Activated naive CD4-positive, alpha-beta T cell treated with anti-CD3 and anti-CD28 coated beads, Interleukin-2, amount 50 U/mL, for 72 hours (primary cell): ENCODE results near the gene OLA1. TPM values are rescaled to one million over a fixed set of nuclear protein-coding genes. Genes with fewer than 3 reads are reported as not detected.
A peak's percentile ranks its signal among the peaks of the same experiment; 100 is the strongest.

Experiments
- ATAC-seq, 2 donors: fragments of 150-1000 bp; cut with Tn5 transposase; 2 replicates each; pipeline ENCODE4 v1.10.0; 2021; ENCODE audit warnings: mild to moderate bottlenecking in 2 of 2, moderate library complexity in 2 of 2
- DNase-seq, 2 donors: peaks; one replicate each; pipeline ENCODE4 v3.0.0; 2021 to 2022; ENCODE audit warnings: low spot score in 2 of 2
- H3K27ac Mint-ChIP-seq, 2 donors: one replicate each; pipeline ENCODE4 v1.8.0; 2022; ENCODE audit warnings: mild to moderate bottlenecking in 2 of 2, mixed read lengths in 2 of 2
- H3K36me3 Mint-ChIP-seq, 2 donors: one replicate each; pipeline ENCODE4 v1.8.0; 2022; ENCODE audit warnings: mixed read lengths in 2 of 2
- H3K9me3 Mint-ChIP-seq, 2 donors: one replicate each; pipeline ENCODE4 v1.8.0; 2022; ENCODE audit warnings: mixed read lengths in 2 of 2
- total RNA-seq, 2 donors: library from RNA; stranded (reverse); gene quantifications; one replicate each; pipeline ENCODE4 v1.2.3, GENCODE V29; 2022

The OLA1 gene
- total RNA-seq, 2 donors from 2014 or later = 128 to 139 TPM

- Mint-ChIP-seq H3K36me3 (peaks cover 6 to 9% of the 10 kb centered on the region in 2 donors), H3K27ac (no peak overlapping the region), H3K9me3 (no peaks in the 10 kb centered on the region)
- no peak for ATAC-seq
- DNase-seq = no peak
Observed at GRCh38 chr2:174117951-174118930, 130.1 kb downstream of the OLA1 start.

GRCh38 chr2:174112073-174112472 is 136.3 kb downstream of the OLA1 start:
- H3K36me3 Mint-ChIP-seq = peaks cover 4 to 6% of the 10 kb centered on the region in 2 donors
- no peak for ATAC-seq
- H3K27ac Mint-ChIP-seq = no peak overlapping the region
- H3K9me3 Mint-ChIP-seq = no peaks in the 10 kb centered on the region
- no peak for DNase-seq

GRCh38 chr2:174108579-174108978 is 139.8 kb downstream of the OLA1 start:
- Mint-ChIP-seq H3K27ac (no peak overlapping the region), H3K36me3 (no peaks in the 10 kb centered on the region), H3K9me3 (no peaks in the 10 kb centered on the region)
- DNase-seq = no peak
- ATAC-seq = peak in 1 of 2 donors; percentile 41

GRCh38 chr2:174106736-174107135 is 141.6 kb downstream of the OLA1 start:
- Mint-ChIP-seq H3K36me3 (no peaks in the 10 kb centered on the region), H3K9me3 (no peaks in the 10 kb centered on the region), H3K27ac (no peak overlapping the region)
- no peak for DNase-seq
- no peak for ATAC-seq

- ATAC-seq = no peak
- H3K27ac Mint-ChIP-seq = no peak overlapping the region
- H3K9me3 Mint-ChIP-seq = no peaks in the 10 kb centered on the region
- no peak for DNase-seq
- H3K36me3 Mint-ChIP-seq = peaks cover 0 to 5% of the 10 kb centered on the region in 2 donors
Observed at GRCh38 chr2:174094542-174094941, 153.8 kb downstream of the OLA1 start.

GRCh38 chr2:174090476-174090875 is 157.9 kb downstream of the OLA1 start:
- Mint-ChIP-seq H3K36me3 (peaks cover 4 to 6% of the 10 kb centered on the region in 2 donors), H3K27ac (no peak overlapping the region), H3K9me3 (no peaks in the 10 kb centered on the region)
- no peak for ATAC-seq
- no peak for DNase-seq

GRCh38 chr2:174088706-174089460 is 159.4 kb downstream of the OLA1 start:
- Mint-ChIP-seq H3K36me3 (peaks cover 0 to 6% of the 10 kb centered on the region in 2 donors), H3K27ac (peak overlapping the region in 1 of 2 donors; percentile 18), H3K9me3 (no peaks in the 10 kb centered on the region)
- ATAC-seq (no peak), DNase-seq (no peak)

- Mint-ChIP-seq H3K36me3 (peaks cover 0 to 6% of the 10 kb centered on the region in 2 donors), H3K9me3 (no peaks in the 10 kb centered on the region), H3K27ac (no peak overlapping the region)
- ATAC-seq = no peak
- DNase-seq = no peak
Observed at GRCh38 chr2:174086708-174087107, 161.6 kb downstream of the OLA1 start.

- peaks cover 0 to 6% of the 10 kb centered on the region in 2 donors for H3K36me3 Mint-ChIP-seq
Observed at GRCh38 chr2:174085781-174086180, 162.6 kb downstream of the OLA1 start.

GRCh38 chr2:174083843-174084458 is 164.4 kb downstream of the OLA1 start:
- Mint-ChIP-seq H3K27ac (no peak overlapping the region), H3K36me3 (peaks cover 0 to 1% of the 10 kb centered on the region in 2 donors), H3K9me3 (no peaks in the 10 kb centered on the region)
- DNase-seq = no peak
- no peak for ATAC-seq

More at GRCh38 chr2:174085781-174086180, 162.6 kb downstream of the OLA1 start:
- Mint-ChIP-seq H3K27ac (no peak overlapping the region), H3K9me3 (no peaks in the 10 kb centered on the region)
- ATAC-seq = no peak
- no peak for DNase-seq

- ATAC-seq = no peak
- Mint-ChIP-seq H3K9me3 (no peaks in the 10 kb centered on the region), H3K27ac (no peak overlapping the region), H3K36me3 (no peaks in the 10 kb centered on the region)
- no peak for DNase-seq
Observed at GRCh38 chr2:174080672-174081121, 167.6 kb downstream of the OLA1 start.

- DNase-seq (no peak), ATAC-seq (no peak)
- Mint-ChIP-seq H3K36me3 (peaks cover 0 to 17% of the 10 kb centered on the region in 2 donors), H3K9me3 (no peaks in the 10 kb centered on the region), H3K27ac (no peak overlapping the region)
Observed at GRCh38 chr2:174078275-174078674, 170.1 kb downstream of the OLA1 start.

GRCh38 chr2:174076975-174077374 is 171.4 kb downstream of the OLA1 start:
- ATAC-seq (no peak), DNase-seq (no peak)
- no peak overlapping the region for H3K27ac Mint-ChIP-seq
- no peaks in the 10 kb centered on the region for H3K9me3 Mint-ChIP-seq
- H3K36me3 Mint-ChIP-seq = peaks cover 0 to 17% of the 10 kb centered on the region in 2 donors

- DNase-seq (no peak), ATAC-seq (no peak)
- no peaks in the 10 kb centered on the region for H3K9me3 Mint-ChIP-seq
Observed at GRCh38 chr2:174076040-174076439, 172.3 kb downstream of the OLA1 start.

GRCh38 chr2:174074831-174075230 is 173.5 kb downstream of the OLA1 start:
- ATAC-seq = no peak
- Mint-ChIP-seq H3K27ac (no peak overlapping the region), H3K36me3 (peaks cover 0 to 17% of the 10 kb centered on the region in 2 donors), H3K9me3 (no peaks in the 10 kb centered on the region)
- DNase-seq = no peak

More at GRCh38 chr2:174076040-174076439, 172.3 kb downstream of the OLA1 start:
- Mint-ChIP-seq H3K36me3 (peaks cover 0 to 17% of the 10 kb centered on the region in 2 donors), H3K27ac (no peak overlapping the region)

GRCh38 chr2:174072857-174073256 is 175.5 kb downstream of the OLA1 start:
- Mint-ChIP-seq H3K27ac (no peak overlapping the region), H3K9me3 (no peaks in the 10 kb centered on the region), H3K36me3 (peaks cover 0 to 17% of the 10 kb centered on the region in 2 donors)
- no peak for DNase-seq
- no peak for ATAC-seq

GRCh38 chr2:174072069-174072468 is 176.3 kb downstream of the OLA1 start:
- DNase-seq (no peak), ATAC-seq (no peak)
- Mint-ChIP-seq H3K9me3 (no peaks in the 10 kb centered on the region), H3K27ac (no peak overlapping the region), H3K36me3 (peaks cover 0 to 17% of the 10 kb centered on the region in 2 donors)
